ENCODE measurements around the gene HIPK2. TPM values are rescaled to one million over a fixed set of nuclear protein-coding genes. Genes with fewer than 3 reads are reported as not detected.

HIPK2 gene
- total RNA-seq, 4 donors from 2014 or later = 20.9 to 40.9 (median 26.7) TPM

DNA sequence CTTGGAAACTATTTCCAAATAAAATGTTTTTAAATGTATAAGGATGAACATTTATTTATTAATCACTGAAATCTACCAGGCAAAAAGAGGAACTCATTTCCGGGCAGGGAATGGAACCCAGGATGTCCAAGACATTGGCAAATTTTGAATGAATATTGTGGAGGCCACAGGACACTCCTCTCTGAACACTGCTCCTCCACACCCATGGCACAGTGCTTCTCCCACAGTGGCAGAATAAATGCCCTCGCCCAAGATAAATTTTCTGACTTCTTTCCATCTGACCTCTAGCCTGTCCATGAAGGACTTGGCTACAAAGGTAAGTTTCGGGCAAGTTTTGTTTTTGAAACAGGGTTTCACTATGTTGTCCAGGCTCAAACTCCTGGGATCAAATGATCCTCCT is 39.0 kb downstream of the HIPK2 start:
- Histone ChIP-seq H3K9me3 (no peaks in the 10 kb centered on the region), H3K4me3 (no peak overlapping the region), H3K36me3 (peaks cover 0 to 14% (median 0%) of the 10 kb centered on the region in 4 donors), H3K27ac (replicated peaks in 1 of 4) (no peak overlapping the region), H3K27me3 (no peaks in the 10 kb centered on the region), H3K4me1 (peaks cover 71 to 99% (median 85%) of the 10 kb centered on the region in 4 donors)
- intact Hi-C loops (cut with DNase I) = loop anchor here (5.0 kb wide), 1 partner anchor 39 kb away; the partner anchor contains the start of gene HIPK2
- no peak for DNase-seq (ENCODE audit: extremely low spot score)
- WGBS = 90% methylated on average over 3 of the region's 3 CpGs
- TF ChIP-seq POLR2A (IDR thresholded peaks at IDR 0.05; ENCODE audit: low read depth) = no peak
- TF ChIP-seq EP300 (IDR thresholded peaks at IDR 0.05) = no peak
- TF ChIP-seq, protein P1, sequence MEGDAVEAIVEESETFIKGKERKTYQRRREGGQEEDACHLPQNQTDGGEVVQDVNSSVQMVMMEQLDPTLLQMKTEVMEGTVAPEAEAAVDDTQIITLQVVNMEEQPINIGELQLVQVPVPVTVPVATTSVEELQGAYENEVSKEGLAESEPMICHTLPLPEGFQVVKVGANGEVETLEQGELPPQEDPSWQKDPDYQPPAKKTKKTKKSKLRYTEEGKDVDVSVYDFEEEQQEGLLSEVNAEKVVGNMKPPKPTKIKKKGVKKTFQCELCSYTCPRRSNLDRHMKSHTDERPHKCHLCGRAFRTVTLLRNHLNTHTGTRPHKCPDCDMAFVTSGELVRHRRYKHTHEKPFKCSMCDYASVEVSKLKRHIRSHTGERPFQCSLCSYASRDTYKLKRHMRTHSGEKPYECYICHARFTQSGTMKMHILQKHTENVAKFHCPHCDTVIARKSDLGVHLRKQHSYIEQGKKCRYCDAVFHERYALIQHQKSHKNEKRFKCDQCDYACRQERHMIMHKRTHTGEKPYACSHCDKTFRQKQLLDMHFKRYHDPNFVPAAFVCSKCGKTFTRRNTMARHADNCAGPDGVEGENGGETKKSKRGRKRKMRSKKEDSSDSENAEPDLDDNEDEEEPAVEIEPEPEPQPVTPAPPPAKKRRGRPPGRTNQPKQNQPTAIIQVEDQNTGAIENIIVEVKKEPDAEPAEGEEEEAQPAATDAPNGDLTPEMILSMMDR (IDR thresholded peaks at IDR 0.05) = no peak
- TF ChIP-seq POLR2AphosphoS5 (IDR thresholded peaks at IDR 0.05) = no peak

DNA sequence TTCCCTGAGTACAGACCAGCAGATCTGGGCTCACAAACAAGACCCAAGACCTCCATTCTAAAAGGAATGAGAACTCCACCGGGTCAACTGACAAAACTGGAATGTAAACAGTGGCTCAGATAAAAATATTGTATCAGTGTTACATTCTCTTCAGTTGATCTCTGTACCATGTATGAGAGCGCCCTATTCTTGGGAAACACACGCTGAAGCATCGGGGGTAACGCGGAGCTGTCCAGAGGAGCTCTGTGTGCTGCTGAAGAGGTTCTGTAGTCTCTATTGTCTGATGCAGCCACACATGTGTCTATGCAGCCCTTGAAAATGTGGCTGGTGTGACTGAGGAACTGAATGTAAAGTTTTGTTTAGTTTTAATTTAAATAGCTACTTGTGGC is 39.7 kb downstream of the HIPK2 start:
- intact Hi-C loops (cut with DNase I) = loop anchor here (5.0 kb wide), 1 partner anchor 39 kb away; the partner anchor contains the start of gene HIPK2
- H3K27ac ChIP-seq (replicated peaks in 1 of 4) = peak overlapping the region in 3 of 4 donors; percentile 23 to 74 (median 64)

GRCh38 chr7:139737221-139738100 is 40.3 kb downstream of the HIPK2 start:
- intact Hi-C loops (cut with DNase I) = loop anchor here (5.0 kb wide), 1 partner anchor 40 kb away; the partner anchor contains the start of gene HIPK2
- WGBS = 82% methylated on average over 10 of the region's 10 CpGs
- H3K4me1 ChIP-seq = peaks cover 72 to 99% (median 84%) of the 10 kb centered on the region in 4 donors

More for the DNA sequence above, 39.7 kb downstream of the HIPK2 start:
- Histone ChIP-seq H3K9me3 (no peaks in the 10 kb centered on the region), H3K36me3 (peaks cover 0 to 14% (median 0%) of the 10 kb centered on the region in 4 donors), H3K4me3 (no peak overlapping the region), H3K4me1 (peaks cover 71 to 99% (median 84%) of the 10 kb centered on the region in 4 donors), H3K27me3 (no peaks in the 10 kb centered on the region)
- TF ChIP-seq POLR2A (IDR thresholded peaks at IDR 0.05; ENCODE audit: low read depth) (no peak), EP300 (IDR thresholded peaks at IDR 0.05) (no peak), POLR2AphosphoS5 (IDR thresholded peaks at IDR 0.05) (no peak)
- TF ChIP-seq, protein P1 (IDR thresholded peaks at IDR 0.05) = no peak
- no peak for DNase-seq (ENCODE audit: extremely low spot score)
- WGBS = 60% methylated on average over 6 of the region's 6 CpGs

DNA sequence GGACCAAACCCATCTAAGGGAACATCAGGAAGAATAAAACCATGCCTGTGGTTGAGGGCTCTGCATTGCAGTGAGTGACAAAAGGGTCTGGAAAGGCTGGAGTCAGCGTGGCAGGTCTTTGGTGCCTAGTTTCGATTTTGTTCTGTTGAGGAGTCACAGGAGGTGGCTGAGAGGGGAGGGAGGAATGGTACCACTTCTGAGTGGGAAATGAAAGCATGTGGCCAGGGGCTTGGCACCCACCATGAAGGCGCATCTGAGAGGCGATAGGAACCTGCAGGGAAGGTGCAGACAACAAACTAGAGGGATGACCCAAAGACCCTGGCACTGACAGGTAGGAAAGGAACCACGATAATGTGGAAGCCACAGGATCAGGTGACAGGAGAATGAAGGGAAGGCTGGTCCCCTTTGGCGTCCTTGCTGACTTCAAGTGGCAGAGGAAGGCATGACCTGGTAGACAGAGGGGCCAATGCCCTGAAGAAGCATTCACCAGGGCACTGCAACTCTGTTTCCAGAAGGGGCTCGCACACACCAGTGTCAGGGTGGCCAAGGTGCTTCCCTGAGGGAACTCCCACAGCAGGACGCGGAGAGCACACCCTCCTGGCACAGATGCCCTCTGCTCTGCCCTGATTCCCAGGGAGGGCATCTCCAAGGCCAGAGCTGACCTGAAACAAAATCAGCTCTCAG is 41.7 kb downstream of the HIPK2 start:
- DNase-seq (ENCODE audit: extremely low spot score) = no peak
- peaks cover 81 to 99% (median 88%) of the 10 kb centered on the region in 4 donors for H3K4me1 ChIP-seq
- H3K27me3 ChIP-seq = no peaks in the 10 kb centered on the region
- peaks cover 0 to 14% (median 0%) of the 10 kb centered on the region in 4 donors for H3K36me3 ChIP-seq
- H3K27ac ChIP-seq (replicated peaks in 1 of 4) = peak overlapping the region in 3 of 4 donors; percentile 14 to 74 (median 73)
- no peak for TF ChIP-seq EP300 (IDR thresholded peaks at IDR 0.05)
- H3K9me3 ChIP-seq = no peaks in the 10 kb centered on the region
- intact Hi-C loops (cut with DNase I) = loop anchor here (5.0 kb wide), 1 partner anchor 41 kb away; the partner anchor contains the start of gene HIPK2
- H3K4me3 ChIP-seq = no peak overlapping the region
- 93% methylated on average over 8 of the region's 9 CpGs for WGBS

More at GRCh38 chr7:139737221-139738100, 40.3 kb downstream of the HIPK2 start:
- DNase-seq (ENCODE audit: extremely low spot score) = no peak
- Histone ChIP-seq H3K9me3 (no peaks in the 10 kb centered on the region), H3K4me3 (no peak overlapping the region), H3K36me3 (peaks cover 0 to 14% (median 0%) of the 10 kb centered on the region in 4 donors), H3K27me3 (no peaks in the 10 kb centered on the region), H3K27ac (replicated peaks in 1 of 4) (peak overlapping the region; percentile 23 to 74 (median 44))
- TF ChIP-seq POLR2AphosphoS5 (IDR thresholded peaks at IDR 0.05) (no peak), EP300 (IDR thresholded peaks at IDR 0.05) (no peak), POLR2A (IDR thresholded peaks at IDR 0.05; ENCODE audit: low read depth) (no peak)
- TF ChIP-seq, protein P1 (IDR thresholded peaks at IDR 0.05) = no peak
